ENCODE data around the gene DEPP1. TPM values are rescaled to one million over a fixed set of nuclear protein-coding genes. Genes with fewer than 3 reads are reported as not detected.

DEPP1 gene
- total RNA-seq, 2 experiments from 2014 or later, result 0.34 to 0.40 TPM

GRCh38 chr10:44982496-44982895 lies 3.9 kb upstream of the DEPP1 start:
- no peak overlapping the region for H3K27ac Mint-ChIP-seq
- ChIA-PET POLR2A (no interaction called here), CTCF (no interaction called here)
- H3K36me3 Mint-ChIP-seq, result no peaks in the 10 kb centered on the region
- intact Hi-C loops (cut with micrococcal nuclease), result no loop called here
- DNase-seq, result no peak
- no peaks in the 10 kb centered on the region for H3K4me1 Mint-ChIP-seq (ENCODE audit: low read depth)
- no peak overlapping the region for H3K4me3 Mint-ChIP-seq
- no peaks in the 10 kb centered on the region for H3K27me3 Mint-ChIP-seq
- no peaks in the 10 kb centered on the region for H3K9me3 Mint-ChIP-seq

DNA sequence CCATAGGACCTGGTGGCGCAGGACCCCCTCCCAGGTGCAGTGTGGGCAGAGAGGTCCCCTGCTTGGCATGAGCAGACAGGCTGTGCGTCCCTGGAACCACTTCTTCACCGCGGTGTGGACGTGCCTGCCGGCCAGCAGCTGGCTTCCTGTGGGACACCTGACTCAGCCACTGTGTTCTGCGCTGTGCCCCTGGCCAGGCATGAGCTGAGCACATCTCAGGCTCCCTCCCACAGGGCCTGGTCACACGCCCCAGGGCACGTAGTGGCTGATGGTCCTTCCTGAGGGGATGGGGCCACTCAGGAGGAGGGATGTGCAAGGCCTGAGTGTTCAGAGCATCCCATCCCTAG lies 3.5 kb upstream of the DEPP1 start:
- POLR2A ChIA-PET, result no interaction called here
- CTCF ChIA-PET, result no interaction called here

GRCh38 chr10:44981172-44982113 lies 2.8 kb upstream of the DEPP1 start:
- POLR2A ChIA-PET, result no interaction called here
- Mint-ChIP-seq H3K27ac (no peak overlapping the region), H3K27me3 (no peaks in the 10 kb centered on the region), H3K4me1 (ENCODE audit: low read depth) (no peaks in the 10 kb centered on the region), H3K9me3 (no peaks in the 10 kb centered on the region), H3K36me3 (no peaks in the 10 kb centered on the region), H3K4me3 (no peak overlapping the region)
- intact Hi-C loops (cut with micrococcal nuclease), result no loop called here
- CTCF ChIA-PET, result interaction anchor here (1.1 kb wide), 1 partner anchor 48 kb away, joined by 5 read pairs; no protein-coding TSS in a partner anchor
- no peak for DNase-seq

More for the DNA sequence above, 3.5 kb upstream of the DEPP1 start:
- Mint-ChIP-seq H3K27me3 (no peaks in the 10 kb centered on the region), H3K9me3 (no peaks in the 10 kb centered on the region), H3K4me1 (ENCODE audit: low read depth) (no peaks in the 10 kb centered on the region), H3K4me3 (no peak overlapping the region), H3K36me3 (no peaks in the 10 kb centered on the region), H3K27ac (no peak overlapping the region)
- DNase-seq, result no peak
- intact Hi-C loops (cut with micrococcal nuclease), result no loop called here

- no peak overlapping the region for H3K27ac Mint-ChIP-seq
- ChIA-PET CTCF (interaction anchor here (1.1 kb wide), 1 partner anchor 48 kb away, joined by 5 read pairs; no protein-coding TSS in a partner anchor), POLR2A (no interaction called here)
Observed at GRCh38 chr10:44980309-44981171, 1.9 kb upstream of the DEPP1 start.

DNA sequence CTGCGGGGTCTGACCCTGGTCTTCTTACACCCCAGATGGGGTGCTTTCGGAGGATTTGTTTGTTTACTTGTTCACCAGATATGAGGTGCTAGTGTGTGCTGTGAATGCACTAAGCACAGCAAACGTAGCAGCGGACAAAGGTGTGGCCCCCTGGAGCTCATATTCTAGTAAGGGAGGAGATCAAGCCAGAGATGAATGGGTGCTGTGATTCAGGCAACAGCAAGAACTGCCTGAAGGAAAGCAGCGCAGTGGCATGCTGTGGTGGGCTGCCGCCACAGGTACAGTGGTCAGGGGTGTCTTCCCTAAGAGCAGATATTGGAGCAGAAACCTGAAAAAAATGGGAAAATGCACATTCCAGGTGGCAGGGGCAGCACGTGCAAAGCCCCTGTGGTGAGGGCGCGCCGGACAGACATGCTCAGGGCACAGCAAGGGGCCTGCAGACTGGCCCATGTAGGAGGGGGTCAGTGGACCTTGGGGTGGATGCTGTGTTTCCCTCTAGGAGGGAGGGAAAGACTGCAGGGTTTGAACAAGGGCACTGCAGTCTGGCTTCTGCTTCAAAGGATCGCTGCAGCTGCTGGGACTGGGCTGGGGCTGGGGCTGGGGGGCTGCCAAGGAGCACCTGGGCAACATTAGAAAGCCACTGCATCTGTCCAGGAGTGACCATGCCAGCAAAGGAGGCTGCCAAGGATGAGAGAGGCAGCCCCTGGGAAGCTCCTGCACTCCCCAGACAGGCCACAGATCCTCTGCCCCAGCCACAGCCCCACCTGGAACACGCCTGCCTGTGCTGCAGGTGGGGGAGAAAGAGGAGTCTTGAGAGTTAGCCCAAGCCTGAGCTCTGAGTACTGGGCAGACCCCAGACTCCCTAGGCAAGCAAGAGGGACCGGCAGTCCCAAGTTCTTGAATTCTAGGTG lies 927 bp upstream of the DEPP1 start:
- Mint-ChIP-seq H3K27me3 (no peaks in the 10 kb centered on the region), H3K4me3 (no peak overlapping the region), H3K27ac (no peak overlapping the region), H3K9me3 (no peaks in the 10 kb centered on the region), H3K4me1 (ENCODE audit: low read depth) (peaks cover 2% of the 10 kb centered on the region), H3K36me3 (no peaks in the 10 kb centered on the region)
- no peak for DNase-seq
- CTCF ChIA-PET, result interaction anchor here (0.5 to 0.8 kb wide), 2 partner anchors 13 to 47 kb away, joined by 3 read pairs; no protein-coding TSS in a partner anchor
- intact Hi-C loops (cut with micrococcal nuclease), result no loop called here
- POLR2A ChIA-PET, result no interaction called here

More at GRCh38 chr10:44980309-44981171, 1.9 kb upstream of the DEPP1 start:
- no peak for DNase-seq
- Mint-ChIP-seq H3K4me1 (ENCODE audit: low read depth) (peaks cover 2% of the 10 kb centered on the region), H3K9me3 (no peaks in the 10 kb centered on the region), H3K36me3 (no peaks in the 10 kb centered on the region), H3K27me3 (no peaks in the 10 kb centered on the region), H3K4me3 (no peak overlapping the region)
- intact Hi-C loops (cut with micrococcal nuclease), result no loop called here

GRCh38 chr10:44978213-44978569 lies 418 bp downstream of the DEPP1 start:
- peaks cover 2% of the 10 kb centered on the region for H3K4me1 Mint-ChIP-seq (ENCODE audit: low read depth)
- no peaks in the 10 kb centered on the region for H3K36me3 Mint-ChIP-seq
- no peak overlapping the region for H3K27ac Mint-ChIP-seq
- no peaks in the 10 kb centered on the region for H3K9me3 Mint-ChIP-seq
- intact Hi-C loops (cut with micrococcal nuclease), result no loop called here
- no peaks in the 10 kb centered on the region for H3K27me3 Mint-ChIP-seq
- DNase-seq, result no peak
- ChIA-PET POLR2A (no interaction called here), CTCF (no interaction called here)
- no peak overlapping the region for H3K4me3 Mint-ChIP-seq

GRCh38 chr10:44977287-44978212 lies 1.1 kb downstream of the DEPP1 start:
- ChIA-PET CTCF (interaction anchor here (1.2 to 2.3 kb wide), 3 partner anchors 10 to 45 kb away, joined by 3 to 15 read pairs (median 8); no protein-coding TSS in a partner anchor), POLR2A (no interaction called here)
- Mint-ChIP-seq H3K9me3 (no peaks in the 10 kb centered on the region), H3K27ac (no peak overlapping the region), H3K4me1 (ENCODE audit: low read depth) (peaks cover 2% of the 10 kb centered on the region), H3K36me3 (no peaks in the 10 kb centered on the region), H3K4me3 (no peak overlapping the region), H3K27me3 (no peaks in the 10 kb centered on the region)
- intact Hi-C loops (cut with micrococcal nuclease), result no loop called here
- DNase-seq, result no peak

DNA sequence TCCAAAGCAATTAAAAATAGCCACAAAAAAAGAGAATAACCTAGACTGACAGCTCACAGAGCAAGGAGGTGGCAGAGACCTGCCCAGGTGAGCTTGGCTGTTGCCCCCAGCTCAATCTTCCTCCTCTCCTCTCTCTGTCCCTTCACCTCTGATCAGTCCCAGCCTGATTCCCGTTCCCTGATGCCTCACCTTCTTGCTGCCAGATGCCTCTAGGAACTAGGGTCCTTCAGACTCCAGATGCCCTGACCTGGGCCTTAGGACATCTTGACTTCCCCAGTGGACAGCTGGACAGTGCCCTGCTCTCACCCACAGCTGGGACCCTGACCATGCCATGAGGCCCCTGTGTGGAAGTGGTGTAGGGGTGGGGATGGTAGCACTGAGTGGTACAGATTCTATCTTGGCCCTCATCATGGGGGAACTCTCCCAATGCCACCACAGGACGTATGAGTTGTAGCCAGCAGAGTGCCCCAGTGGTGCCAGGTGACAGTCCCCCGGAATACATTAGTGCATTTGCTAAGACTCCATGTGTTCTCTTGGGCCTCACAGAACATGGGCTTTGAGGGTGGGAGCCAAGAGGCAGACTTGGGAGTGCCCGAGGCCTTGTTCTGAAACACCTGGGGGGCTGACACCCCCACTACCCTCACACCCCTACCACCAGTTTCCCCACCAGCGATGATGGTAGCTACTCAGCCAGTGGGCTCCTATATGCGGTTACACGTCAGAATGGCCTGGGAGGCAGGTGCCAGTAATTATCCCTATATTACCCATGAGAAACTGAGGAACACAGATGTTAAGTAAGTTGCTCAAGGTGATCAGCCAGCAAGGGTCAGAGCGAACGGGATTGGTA lies 2.0 kb downstream of the DEPP1 start:
- POLR2A ChIA-PET, result interaction anchor here (1.0 kb wide), 1 partner anchor 44 kb away, joined by 3 read pairs; no protein-coding TSS in a partner anchor
- intact Hi-C loops (cut with micrococcal nuclease), result no loop called here
- Mint-ChIP-seq H3K4me3 (no peak overlapping the region), H3K36me3 (no peaks in the 10 kb centered on the region), H3K4me1 (ENCODE audit: low read depth) (peaks cover 2% of the 10 kb centered on the region), H3K9me3 (no peaks in the 10 kb centered on the region), H3K27ac (no peak overlapping the region), H3K27me3 (no peaks in the 10 kb centered on the region)
- DNase-seq, result no peak
- CTCF ChIA-PET, result interaction anchor here (1.0 to 2.3 kb wide), 6 partner anchors 9 to 122 kb away, joined by 3 to 15 read pairs (median 4); no protein-coding TSS in a partner anchor

GRCh38 chr10:44975431-44976331 lies 2.9 kb downstream of the DEPP1 start:
- Mint-ChIP-seq H3K4me1 (ENCODE audit: low read depth) (peaks cover 2% of the 10 kb centered on the region), H3K36me3 (no peaks in the 10 kb centered on the region), H3K27me3 (no peaks in the 10 kb centered on the region), H3K27ac (no peak overlapping the region), H3K4me3 (no peak overlapping the region), H3K9me3 (no peaks in the 10 kb centered on the region)
- POLR2A ChIA-PET, result interaction anchor here (0.5 to 1.0 kb wide), 2 partner anchors 17 to 43 kb away, joined by 3 read pairs; no protein-coding TSS in a partner anchor
- CTCF ChIA-PET, result interaction anchor here (1.0 to 2.3 kb wide), 5 partner anchors 11 to 123 kb away, joined by 3 to 15 read pairs (median 4); no protein-coding TSS in a partner anchor
- peak; percentile 33 for DNase-seq
- intact Hi-C loops (cut with micrococcal nuclease), result loop anchor here (1.0 kb wide), 1 partner anchor 25 kb away; the partner anchor contains the start of gene ZNF22
